GM19397 (cell line): Measurements from ENCODE around the gene RBP4.

Source experiments
- ATAC-seq: cut with Tn5 transposase; IDR thresholded peaks from one replicate; pipeline ENCODE4 v1.9.1; 2021; ENCODE audit warnings: mild to moderate bottlenecking, moderate library complexity; ENCODE audit not compliant: unreplicated experiment

RBP4 gene

DNA sequence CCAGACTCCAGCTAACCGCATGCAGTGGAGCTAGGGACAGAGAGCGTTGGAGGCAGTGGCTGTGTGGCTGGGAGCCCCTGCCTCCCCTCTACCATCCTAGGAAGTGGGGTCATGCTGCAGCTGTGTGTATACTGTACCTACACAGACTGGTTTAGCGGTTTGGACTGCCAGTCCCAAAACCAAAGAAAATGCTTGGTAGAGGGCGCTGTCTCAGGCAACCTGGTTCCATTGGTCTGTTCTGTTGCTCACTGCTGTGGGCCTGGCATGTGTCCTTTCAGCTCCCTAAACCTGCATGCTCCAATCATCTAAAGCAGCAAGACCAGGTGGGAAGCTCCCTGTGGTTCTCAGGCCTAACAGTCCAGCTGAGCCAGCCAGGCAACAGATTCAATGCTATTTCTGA is 4.5 kb downstream of the RBP4 start:
- ATAC-seq: no peak

DNA sequence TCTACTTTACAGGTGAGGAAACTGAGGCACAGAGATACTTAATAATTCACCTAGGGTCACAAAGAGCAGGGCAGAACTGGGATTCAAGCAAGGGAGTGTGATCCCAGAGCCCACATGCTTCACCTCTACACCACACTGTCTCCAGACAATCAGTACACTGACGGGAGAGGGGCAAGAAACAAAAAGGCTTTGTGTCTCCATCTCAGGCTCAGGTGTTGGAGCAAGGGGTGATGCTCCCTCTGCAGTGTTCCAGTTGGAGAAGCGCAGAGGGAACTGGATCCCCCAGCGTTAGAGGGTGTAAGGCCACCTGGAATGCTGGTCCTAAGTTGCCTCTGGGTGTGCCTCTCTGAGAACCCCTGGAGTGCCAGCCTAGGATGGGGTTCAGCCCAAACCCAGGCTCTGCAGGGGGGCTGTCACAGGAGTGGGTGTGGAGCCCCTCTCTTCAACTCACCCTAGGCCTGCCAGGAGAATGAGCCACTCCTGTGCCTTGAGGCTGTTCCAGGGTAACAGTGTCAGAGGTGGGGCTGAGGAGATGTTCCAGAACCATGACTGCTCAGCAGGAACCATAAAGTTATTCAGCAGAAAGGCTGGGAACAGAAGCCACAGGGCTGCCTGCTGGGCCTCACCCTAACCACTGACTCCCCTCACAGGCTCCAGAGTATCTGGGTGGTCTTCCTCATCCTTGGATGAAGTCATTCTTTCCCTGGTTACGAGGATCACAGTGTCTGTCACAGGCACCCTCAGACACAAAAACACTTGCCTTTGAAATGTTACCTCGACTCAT is 5.5 kb downstream of the RBP4 start:
- no peak for ATAC-seq

DNA sequence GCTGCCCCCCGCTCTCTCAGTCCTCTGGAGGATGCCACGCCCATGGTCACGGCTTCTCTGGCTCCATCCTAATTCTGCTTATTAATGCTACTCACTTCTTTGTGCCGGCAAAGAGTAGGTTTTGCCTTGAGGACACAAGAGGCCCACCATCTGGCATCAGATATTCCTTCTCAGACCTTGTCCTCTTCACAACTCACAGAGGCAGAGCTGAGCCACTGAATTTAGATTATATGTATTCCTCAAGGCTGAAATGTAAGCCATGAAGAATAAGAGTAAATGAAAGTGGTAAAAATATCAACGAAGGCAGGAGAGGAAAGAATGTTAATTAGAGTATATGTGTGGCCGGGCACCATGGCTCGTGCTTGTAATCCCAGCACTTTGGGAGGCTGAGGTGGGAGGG is 6.5 kb downstream of the RBP4 start:
- ATAC-seq: no peak

DNA sequence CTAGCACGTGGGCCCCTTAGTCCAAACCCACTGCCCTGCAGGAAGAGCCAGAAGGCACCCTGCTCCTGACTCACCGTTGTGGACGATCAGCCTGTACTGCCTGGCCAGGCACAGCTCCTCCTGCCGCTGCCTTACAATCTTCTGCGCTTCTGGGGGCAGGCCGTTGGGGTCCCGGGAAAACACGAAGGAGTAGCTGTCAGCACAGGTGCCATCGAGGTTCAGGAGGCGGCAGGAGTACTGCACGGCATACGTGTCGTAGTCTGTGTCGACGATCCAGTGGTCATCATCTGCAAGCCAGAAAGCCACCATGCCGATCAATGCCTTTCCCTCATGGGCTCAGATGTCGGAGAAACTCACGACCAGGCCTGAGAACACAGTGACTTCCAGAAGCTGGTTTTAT is 7.3 kb downstream of the RBP4 start:
- no peak for ATAC-seq

DNA sequence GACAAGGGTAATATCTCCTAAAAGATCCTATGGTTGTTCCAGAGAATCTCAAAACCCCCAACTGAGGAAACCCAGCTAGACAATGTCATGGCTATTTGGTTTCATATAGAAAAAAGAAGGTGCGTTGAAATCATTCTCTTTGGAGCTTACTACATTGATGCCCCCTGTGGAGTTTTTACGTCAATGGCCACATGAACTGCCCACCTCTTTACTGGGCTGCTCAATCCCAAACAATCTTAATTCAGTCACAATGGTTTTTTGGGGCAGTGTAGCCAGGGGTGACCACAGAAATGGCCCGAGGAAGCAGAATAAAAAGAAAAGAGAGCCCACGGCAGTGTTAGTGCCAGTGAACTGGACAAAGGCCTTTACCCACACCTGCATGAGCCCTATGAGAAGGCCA is 7.8 kb downstream of the RBP4 start:
- ATAC-seq: no peak

DNA sequence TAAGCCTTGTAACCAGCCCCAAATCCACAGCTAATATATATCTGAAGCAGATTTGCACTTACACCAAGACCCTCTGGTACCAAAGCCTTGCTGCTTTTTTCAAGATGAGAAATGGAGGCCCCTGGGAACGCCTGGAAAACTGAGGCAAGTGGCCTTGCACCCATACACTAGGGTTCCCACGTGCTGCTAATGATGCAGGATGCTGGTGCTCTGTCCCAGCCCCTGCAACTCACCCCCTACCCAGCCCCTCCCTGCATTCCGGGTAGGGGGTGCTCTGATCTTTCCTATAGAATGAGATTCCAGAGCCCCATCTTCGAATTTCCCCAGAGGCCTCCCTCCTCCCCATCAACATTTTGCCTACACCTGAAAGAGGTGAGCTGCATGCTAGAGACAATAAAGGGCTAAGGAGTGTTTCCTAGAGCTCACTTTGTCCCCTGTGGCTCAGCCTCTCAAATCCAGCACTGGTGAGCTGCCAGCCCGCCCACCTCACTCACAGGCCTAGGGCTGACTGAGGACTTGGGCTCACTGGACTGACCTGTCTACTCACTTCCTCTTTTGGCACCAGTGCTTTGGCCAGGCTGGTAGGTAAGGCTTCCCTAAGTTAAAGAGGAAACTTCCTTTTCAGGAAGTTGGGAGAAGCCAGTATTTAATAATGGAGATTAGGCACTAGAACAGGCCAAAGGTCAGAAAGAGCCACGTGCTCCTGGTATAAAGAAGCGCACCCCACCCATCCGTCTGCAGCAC is 9.8 kb downstream of the RBP4 start:
- ATAC-seq: no peak

DNA sequence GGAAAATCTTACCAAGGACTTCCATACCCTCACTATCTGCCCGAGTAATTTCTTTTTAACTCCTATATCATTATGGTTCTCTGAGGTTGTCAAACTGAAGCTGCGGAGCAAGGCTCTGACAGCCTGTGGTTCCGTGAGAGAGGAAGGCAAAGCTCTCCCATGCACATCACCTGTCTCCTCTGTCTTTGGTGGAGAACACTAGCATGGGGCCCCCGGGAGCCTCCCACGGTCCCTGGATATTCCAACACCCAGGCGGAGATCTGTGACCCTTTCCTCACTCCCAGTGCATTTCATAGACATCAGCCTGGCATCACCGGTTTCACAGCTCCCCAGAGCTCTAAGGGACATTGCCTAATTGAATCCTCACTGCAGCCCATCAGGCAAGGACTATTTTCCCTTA is 10.4 kb downstream of the RBP4 start:
- ATAC-seq: no peak

DNA sequence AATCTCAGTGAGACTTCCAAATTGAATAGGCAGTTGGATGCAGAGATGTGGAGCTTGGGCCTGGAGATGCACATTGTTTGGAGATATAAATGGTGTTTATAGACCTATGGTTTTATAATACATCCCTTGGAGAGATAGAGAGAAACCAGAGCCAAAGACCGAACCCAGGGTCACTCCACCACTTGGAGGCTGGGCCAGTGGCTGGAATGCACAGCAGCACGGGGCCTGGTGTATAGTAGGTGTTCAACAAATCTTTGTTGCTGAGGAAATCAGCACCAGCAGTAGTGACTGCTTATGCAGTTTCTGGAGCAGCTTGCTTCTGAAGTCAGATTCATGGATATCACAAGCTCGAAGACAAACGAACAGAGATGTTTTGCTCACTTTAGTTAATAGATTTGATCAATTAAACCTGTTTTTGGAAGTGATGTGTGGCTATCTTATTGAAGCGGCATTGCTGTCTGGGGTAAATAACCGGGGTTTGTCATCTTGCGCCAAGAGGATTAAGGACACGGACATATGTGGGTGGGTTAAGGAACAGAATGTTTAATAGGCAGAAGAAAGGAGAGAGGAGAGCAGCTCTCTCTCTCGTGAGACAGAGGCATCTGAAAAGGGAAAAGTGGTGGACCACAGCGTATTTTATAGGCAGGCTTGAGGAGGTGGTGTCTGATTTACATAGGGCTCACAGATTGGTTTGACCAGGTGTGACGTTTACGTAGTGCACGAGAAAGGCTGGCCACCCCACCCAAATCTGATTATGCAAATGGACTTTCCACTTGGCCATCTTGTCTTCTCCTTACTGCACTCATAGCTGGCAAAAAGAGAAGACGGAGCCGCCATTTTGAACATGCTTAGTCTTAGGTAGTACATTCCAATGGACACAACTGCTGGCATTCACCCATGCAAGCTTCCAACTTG is 11.1 kb downstream of the RBP4 start:
- ATAC-seq: no peak

DNA sequence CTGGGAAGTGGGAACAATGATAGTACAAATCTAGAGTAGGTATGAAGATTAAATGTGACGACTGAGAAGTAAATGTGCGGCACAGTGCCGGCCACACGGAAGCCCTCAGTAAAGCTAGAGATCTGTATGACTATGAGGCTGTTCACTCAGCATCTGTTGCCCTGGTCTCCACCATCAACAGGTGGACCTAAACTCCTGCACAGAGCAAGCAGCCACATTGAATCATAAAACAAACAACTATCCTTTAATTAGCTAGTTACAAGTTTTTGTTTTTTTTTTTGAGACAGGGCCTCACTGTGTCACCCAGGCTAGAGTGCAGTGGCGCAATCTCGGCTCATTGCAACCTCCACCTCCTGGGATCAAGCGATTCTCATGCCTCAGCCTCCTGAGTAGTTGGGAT is 16.6 kb downstream of the RBP4 start:
- ATAC-seq: no peak

DNA sequence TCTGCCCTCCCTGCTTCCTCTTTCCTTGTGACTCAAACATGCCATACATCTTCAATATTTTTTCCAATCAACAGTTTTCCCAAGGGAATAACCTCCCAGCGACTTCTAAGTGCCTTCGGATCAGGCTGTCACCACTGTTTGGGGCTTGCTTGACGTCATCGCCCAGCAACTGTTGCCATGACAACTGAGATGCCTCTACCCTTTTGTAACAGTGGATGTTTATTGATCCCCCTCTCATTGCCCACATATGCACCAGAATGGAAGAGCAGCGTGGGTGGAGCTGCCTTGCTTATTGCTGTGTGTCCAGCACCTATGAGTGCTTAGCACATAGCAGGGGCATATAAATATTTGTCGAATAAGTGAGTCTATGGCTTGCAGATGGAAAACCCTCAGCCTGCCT is 20.2 kb downstream of the RBP4 start:
- no peak for ATAC-seq

DNA sequence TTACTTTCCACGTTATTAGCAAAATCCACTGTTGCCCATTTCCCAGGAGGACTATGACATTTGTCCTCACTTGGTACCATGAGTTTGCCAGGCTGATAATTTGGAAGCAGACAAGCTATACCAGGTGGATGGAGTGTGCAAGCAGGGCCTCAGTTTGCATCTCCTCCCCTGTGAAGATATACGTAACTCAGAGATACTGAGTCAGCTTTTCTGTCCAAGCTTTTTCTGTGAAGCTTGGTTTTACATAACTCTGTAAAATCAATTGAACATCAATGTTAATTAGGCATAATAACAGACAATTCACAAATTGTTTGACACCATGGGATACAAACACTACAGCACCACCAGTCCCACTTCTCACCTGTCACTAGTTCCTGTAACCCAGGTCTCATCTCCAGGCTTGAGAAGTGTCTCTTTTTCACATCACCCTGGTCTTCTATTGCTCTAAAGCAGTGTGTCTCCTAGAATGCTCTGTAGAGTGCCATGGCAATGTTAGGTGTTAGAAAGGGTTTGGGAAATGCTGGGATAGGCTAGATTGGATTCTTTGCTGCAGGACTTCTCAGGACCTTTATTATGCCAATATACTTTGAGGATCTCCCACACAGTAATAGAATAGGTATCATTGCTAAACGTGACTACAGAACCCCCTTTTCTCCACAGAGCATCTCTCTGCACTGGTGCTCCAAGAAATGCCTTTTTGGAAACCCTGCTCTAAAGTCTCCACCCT is 20.9 kb downstream of the RBP4 start:
- no peak for ATAC-seq

DNA sequence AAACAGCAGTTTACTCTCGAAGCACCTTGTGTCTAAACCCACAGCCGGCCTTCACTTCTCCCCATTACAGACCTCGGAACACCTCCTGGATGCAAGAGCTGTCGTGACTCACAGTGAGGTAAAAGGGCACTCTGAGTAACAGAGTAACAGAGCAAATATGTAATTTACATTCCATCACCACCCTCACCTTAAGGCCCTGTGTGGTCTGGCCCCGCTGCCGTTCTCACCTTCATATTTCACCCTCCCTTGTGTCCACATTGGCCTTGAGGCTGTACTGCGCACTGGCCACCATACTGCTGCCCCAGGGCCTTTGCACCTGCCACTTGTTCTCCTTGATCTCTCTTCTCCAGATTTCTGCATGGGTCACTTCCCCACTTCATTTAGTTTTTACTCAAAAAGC is 21.9 kb downstream of the RBP4 start:
- no peak for ATAC-seq

DNA sequence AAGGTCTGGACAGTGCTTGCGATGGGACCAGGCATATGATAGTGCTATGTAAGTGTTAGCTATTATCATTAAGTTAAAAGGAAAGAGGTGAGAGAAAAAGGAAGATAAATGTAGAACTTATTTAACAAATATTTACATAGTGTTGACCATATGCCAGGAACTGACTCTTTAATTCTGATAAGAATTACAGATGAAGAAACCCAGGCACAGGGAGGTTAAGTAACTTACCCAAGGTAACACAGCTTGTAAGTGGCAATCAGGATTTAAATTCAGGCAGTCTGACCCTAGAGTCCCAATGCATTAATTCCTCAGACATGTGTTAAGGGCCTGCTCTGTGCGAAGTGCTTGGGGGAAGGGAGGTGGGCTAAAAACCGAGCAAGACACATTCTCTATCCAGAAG is 23.5 kb downstream of the RBP4 start:
- no peak for ATAC-seq

DNA sequence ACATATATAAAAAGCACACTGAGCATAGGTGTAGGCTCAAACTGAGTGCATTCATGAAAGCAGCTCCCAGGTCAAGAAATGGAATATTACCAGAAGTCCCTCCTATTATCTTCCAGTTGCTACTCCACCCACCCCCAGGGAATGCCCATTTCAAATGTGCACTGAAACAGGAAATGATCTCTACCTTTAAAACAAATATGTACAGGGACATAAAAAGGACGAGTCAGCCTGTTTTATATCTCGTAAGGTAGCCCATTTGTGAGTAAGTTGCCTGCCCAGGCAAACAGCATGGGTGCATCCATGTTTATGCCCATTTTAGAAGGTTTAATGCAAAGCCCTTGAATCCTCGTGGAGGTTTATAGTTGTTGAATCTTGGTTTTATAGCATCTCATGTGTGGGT is 24.1 kb downstream of the RBP4 start:
- ATAC-seq: no peak

DNA sequence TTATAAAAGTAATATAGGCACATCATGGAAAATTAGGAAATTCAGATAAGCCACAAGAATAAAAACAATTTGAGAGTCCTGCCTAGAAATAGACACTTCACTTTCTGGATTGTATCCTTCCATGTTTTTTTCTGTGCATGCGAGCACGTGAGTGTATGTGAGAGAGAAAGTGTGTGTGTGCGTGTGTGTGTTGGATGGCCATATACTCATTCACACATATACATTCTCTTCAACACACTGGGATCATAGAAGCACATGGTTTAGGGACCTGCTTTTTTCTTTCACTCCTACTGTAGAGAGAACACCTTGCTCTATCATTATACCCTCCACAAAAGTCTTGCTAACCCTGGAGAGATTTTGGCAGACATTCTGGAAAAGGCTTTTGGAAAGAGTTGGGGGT is 27.1 kb downstream of the RBP4 start:
- no peak for ATAC-seq

DNA sequence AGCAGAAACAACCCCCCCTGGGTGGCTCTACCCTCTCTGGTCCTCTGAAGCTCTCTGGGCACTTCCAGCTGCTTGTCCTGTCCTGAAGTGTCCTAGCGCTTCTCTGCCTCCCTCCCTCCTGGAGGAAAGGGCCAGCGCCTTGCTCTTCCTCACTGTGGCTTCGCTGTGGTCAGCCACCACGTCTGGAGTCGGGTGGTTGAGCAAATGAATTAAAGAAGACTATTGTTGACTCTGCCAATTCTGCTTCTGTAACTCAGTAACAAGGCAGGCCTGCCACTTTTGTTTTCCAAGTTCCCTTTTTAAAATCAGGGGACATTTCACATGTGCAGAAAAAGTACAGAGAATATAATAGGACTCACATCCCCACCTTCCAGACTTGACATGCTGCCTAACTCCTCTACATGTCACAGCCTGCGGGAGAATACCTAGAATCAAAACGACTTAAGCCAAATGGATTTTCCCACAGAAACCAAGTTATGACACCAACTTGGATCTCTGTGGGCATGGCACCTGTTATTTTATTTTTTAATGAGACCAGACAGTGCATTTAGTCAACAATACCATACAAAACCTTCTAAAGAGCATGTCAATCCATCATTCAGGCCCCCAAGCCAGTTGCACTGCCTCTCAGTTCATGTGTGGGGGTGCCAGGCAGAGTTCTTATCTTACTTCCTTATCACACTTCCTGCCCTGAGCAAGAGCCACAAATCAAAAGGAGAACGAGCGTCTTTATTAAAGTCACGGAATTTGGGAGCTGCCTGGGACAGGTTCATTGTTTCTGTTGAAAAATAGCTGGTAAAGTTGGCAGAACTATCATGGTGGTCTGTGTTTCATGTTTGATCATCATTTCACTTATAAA is 27.8 kb downstream of the RBP4 start:
- no peak for ATAC-seq

DNA sequence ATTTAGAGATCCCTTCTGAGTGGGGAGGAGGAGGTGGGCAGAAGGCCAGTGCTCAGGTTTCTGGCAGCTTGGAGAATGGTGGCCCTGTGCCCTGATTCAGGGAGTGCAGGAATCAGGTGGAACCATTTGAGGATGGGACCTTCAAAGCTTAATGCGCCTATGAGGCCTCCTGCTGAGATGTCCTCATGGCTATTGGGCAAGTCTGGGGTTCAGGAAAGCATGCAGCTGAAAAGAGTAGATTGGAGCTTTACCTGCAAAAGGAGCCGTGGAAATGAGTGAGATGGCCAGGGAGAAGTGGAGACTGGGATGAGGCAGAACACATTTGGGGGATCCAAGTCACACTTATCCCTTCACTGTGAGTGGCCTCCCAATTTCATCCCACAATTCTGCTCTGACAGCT is 28.4 kb downstream of the RBP4 start:
- ATAC-seq: no peak

DNA sequence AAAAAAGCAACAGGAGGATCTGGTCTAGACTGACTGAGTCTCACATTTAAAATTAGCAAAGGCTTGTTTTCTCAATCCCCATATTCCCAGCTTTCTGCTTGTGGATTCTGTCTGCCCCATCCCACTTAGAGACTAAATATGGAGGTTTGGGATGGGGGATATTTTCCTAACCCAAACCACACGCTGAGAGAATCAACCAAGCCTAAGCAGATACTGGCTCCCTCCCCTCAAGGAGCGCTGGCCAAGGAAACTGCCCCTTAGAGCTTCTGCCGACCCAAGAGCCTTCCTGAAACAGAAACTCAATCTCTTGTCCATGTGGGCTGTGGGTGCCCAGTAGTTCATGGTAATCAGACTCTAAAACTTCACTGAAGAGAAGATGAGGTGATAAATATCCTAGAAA is 30.7 kb downstream of the RBP4 start:
- ATAC-seq: no peak

DNA sequence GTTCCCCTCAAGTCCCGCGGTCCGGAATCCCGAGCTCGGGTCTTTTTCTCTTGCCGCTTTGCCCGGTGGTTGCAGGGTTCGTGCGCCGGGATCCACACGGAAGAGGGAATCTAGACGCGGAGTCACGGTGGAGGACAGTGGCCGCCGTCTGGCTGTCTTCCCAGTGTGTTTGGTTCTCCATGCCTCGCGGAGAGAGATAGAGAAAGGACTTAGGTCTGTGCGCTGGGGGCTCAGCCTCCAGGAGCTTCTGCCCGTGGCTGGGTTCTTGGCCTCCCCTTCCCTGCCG is 33.0 kb downstream of the RBP4 start:
- no peak for ATAC-seq
